HL-60 (cell line): Measurements from ENCODE around the gene CCDC30.

Experiments
- DNase-seq, 2 experiments: peaks; one replicate each; pipeline ENCODE4 v3.0.0-alpha.2; 2010 to 2020; ENCODE audit warnings: low read depth in 1 of 2, low spot score in 1 of 2
- H3K27ac ChIP-seq: fragments of 250-450 bp; sonication (Bioruptor Pico); replicated peaks from 2 replicates; pipeline ENCODE4 v1.5.1; 2020; ENCODE audit warnings: mild to moderate bottlenecking, moderate library complexity
- H3K27me3 ChIP-seq: fragments of 250-450 bp; sonication (Bioruptor Pico); 2 replicates; pipeline ENCODE4 v1.5.1; 2021; ENCODE audit warnings: mild to moderate bottlenecking, moderate library complexity; ENCODE audit not compliant: insufficient read depth, poor library complexity, severe bottlenecking
- H3K4me3 ChIP-seq: replicated peaks from 2 replicates; pipeline ENCODE4 v1.5.1; 2011; ENCODE audit warnings: mild to moderate bottlenecking, control low read depth, low read length; ENCODE audit not compliant: insufficient read depth
- CTCF ChIP-seq: IDR thresholded peaks from one replicate; pipeline ENCODE4 v1.5.1; 2011; ENCODE audit warnings: low read length, control low read depth, inconsistent platforms; ENCODE audit not compliant: insufficient read depth
- GABPA ChIP-seq: IDR thresholded peaks from 2 replicates; pipeline ENCODE4 v1.6.1; 2012; ENCODE audit warnings: low read depth
- POLR2AphosphoS5 ChIP-seq: IDR thresholded peaks from 2 replicates; pipeline ENCODE4 v1.6.1; 2012; ENCODE audit warnings: low read depth
- REST ChIP-seq: IDR thresholded peaks from 2 replicates; pipeline ENCODE4 v1.6.1; 2012; ENCODE audit warnings: low read depth; ENCODE audit not compliant: insufficient replicate concordance
- SPI1 ChIP-seq: IDR thresholded peaks from 2 replicates; pipeline ENCODE4 v1.6.1; 2012; ENCODE audit warnings: low read depth, mild to moderate bottlenecking, borderline replicate concordance

CCDC30 gene

GRCh38 chr1:42518908-42519307 lies 55.8 kb downstream of the CCDC30 start:
- H3K27ac ChIP-seq = no peak overlapping the region
- H3K4me3 ChIP-seq = no peak overlapping the region
- TF ChIP-seq GABPA (no peak), POLR2AphosphoS5 (no peak), CTCF (no peak), REST (no peak), SPI1 (no peak)
- no peak for DNase-seq
- H3K27me3 ChIP-seq = no peaks in the 10 kb centered on the region

GRCh38 chr1:42523171-42523570 lies 60.1 kb downstream of the CCDC30 start:
- Histone ChIP-seq H3K27ac (no peak overlapping the region), H3K4me3 (no peak overlapping the region), H3K27me3 (no peaks in the 10 kb centered on the region)
- no peak for DNase-seq
- TF ChIP-seq GABPA (no peak), CTCF (no peak), REST (no peak), POLR2AphosphoS5 (no peak), SPI1 (no peak)

GRCh38 chr1:42524330-42524729 lies 61.2 kb downstream of the CCDC30 start:
- Histone ChIP-seq H3K27ac (no peak overlapping the region), H3K27me3 (no peaks in the 10 kb centered on the region), H3K4me3 (no peak overlapping the region)
- TF ChIP-seq CTCF (no peak), GABPA (no peak), POLR2AphosphoS5 (no peak), REST (no peak), SPI1 (no peak)
- no peak for DNase-seq
